Measurements from ENCODE around the gene APOC3.

APOC3 gene

DNA sequence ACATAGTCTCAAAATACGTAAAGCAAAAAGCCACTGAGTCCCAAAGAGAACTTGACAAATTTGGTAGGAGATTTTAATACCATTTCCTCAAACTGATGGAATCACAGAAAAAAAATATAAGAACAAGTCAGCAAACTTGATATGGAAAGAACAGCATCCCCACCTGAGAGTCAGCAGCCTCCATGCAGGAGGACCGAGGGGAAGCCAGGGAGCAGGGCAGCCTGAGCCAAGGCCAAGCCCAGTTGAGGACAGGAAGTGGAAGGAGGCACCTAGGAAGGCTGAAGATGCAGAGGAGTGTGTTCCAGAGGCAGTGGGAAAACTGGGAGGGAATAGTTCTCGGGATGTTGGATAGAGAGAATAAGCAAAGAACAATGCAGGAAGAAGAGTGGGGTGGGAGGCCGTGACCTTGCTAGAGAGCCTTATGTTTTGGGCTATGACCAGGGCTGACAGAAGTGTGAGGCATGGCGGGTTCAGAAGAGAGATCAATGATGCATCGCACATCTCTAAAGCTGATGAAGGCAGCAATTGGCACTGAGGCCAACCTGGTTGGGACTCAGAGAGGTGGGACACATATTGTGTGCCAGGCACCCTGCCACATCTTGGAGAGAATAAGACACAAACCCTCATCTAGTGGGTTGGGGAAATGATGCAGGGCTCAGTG, 22.0 kb upstream of the APOC3 start:
- no peak for DNase-seq (ENCODE audit: low spot score)

DNA sequence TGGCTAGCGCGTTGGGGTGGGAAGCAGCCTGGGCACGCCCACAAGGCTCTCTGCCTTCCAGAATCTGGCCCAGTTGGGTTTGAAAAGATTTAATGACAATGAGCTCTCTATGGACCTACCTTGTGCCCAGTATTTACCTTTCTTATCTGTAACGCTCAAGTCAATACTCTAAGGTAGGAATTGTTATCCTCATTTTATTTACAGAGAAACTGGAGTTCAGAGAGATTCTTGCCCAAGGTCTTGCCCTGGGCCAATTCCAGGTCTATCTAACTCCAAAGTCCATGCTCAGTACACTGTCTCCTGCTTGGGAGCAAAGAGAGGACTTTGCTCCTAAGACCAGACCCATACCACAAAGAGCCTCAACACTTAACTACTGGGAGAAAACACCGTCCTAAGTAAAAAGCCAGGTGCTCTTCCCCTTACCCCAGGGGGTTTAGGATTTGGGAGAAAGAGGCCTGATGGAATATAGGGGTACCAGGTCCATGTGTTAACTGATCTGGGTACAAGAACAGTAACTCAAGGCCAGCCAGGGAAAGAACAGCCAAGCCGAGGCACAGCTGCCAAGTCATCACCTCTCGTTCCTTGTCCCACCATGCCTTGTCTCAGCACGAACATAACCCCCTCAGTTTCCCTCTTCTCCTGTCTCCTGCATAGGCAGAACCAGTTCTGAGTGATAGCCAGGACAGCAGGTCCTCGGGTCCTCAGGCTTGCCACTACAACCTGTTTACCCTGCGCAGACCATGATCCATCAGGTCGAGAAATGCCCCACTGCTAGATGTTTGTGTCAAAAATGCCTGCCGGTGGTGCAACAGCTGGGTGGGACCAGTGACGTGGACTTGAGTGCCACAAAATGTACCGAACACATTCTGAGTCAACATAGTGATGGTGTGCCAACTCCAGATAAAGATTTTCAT, 21.2 kb upstream of the APOC3 start:
- no peak for DNase-seq (ENCODE audit: low spot score)

DNA sequence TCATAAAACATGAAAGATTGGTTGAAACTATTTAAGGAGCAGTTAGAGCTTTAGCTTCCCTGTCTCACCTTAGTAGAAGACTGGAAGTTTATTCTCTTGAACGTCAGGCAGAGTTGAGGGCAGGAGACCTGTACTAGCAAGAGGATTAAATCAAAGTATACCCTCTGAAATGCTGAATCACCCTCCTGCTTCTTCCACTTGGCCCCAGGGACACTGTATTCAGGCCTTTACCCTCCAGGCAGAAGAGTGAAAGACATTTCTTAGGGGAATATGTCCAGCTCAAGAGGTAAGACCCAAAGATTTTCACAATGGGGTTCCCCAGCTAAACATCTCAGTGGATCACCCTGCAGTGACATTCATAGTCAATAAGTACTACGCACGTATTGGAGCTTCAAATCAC, 18.5 kb upstream of the APOC3 start:
- no peak for DNase-seq (ENCODE audit: low spot score)

DNA sequence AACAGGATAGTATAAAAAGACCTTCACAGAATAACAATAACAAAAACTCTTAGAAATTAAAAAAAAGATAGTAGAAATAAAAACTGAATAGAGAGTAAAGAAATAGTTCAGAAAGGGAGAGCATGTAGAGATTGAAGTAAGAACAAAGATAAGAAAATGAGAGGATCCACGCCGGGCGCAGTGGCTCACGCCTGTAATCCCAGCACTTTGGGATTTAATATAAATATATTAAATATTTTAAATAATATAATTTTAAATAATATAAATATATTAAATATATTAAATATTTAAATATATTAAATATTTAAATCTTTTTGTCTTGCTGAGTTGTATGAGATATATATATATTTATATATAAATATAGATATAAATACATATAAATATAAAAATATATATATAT, 17.6 kb upstream of the APOC3 start:
- no peak for DNase-seq (ENCODE audit: low spot score)

DNA sequence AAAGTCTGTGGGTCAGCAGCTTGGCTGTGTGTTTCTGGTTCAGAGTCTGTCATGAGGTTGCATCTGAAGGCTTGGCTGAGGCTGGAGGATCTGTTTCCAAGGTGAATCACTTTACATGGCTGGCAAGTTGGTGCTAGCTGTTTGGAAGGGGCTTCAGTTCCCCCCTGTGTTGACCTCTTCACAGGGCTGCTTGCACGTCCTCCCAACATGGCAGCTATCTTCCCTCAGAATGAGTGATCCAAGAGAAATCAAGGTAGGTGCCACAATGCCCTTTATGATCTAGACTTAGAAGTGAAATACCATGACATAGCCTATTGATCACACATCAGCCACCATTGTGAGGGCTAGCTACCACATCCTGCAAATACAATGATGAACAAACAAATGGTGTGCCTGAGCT, 16.5 kb upstream of the APOC3 start:
- no peak for DNase-seq (ENCODE audit: low spot score)

DNA sequence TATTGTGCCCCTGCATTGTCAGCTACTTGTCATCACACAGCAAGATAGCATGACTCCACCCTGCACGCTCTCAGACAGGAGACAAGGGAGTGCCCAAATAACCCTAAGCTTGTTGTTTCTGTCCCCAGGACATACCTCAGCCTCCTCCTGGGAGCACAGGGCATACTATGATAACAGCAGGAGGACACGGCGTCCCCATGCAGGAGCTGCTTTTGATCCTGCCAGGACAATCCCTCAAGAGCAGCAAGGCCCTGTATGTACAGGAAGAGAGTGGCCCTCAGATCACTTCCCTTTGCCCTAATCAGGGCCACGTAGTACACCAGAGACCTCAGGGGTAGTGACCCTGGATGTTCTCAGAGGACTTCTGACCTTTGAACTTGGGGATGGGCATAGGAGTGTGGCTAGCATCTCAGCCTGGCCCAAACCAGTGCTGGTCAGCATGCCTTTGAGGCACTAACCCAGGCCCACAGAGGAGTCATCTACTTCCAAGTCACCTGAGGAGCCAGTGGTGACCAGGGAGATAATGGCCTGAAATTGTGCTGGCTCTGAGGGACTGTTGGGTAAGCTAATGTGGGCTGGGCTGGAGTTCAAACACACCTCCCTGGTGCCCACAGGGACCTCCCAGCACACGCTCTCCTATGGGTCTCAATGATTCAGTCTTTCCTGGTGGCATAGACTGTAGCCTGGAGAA, 15.8 kb upstream of the APOC3 start:
- DNase-seq (ENCODE audit: low spot score): no peak

DNA sequence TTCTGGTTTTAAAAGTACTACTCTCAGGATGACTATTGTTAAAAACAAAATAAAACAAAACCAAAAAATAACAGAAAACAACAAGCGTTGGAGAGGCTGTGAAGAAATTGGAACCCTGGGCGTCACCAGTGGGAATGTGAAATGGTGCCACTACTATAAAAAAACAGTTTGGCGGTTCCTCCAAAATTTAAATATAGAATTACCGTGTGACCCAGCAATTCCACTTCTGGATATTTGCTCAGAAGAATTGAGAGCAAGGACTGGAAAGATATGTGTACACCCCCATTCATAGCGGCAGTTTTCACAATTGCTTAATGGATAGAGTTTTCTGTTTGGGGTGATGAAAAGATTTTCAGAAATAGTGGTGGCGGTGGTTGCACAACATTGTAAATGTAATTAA, 15.2 kb upstream of the APOC3 start:
- DNase-seq (ENCODE audit: low spot score): no peak

DNA sequence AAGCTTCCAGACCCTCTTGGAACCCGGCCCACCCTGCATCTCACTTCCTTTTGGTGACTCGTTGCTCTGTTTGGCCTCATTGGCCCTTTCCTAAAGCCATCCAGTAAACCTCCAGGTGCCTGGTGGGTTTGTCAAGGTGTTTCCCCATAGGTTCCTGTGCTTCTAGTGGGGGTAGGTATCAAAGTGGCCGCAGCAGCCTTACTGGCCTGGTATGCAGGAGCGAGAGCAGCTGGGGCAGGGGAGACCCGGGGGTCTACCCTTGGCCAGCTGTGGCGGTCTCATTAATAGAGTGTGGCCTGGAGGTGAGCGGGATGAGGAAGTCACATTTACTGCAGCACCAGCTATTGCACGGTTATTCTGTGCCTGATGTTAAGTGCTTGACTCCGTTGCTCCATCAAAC, 10.7 kb upstream of the APOC3 start:
- no peak for DNase-seq (ENCODE audit: low spot score)

DNA sequence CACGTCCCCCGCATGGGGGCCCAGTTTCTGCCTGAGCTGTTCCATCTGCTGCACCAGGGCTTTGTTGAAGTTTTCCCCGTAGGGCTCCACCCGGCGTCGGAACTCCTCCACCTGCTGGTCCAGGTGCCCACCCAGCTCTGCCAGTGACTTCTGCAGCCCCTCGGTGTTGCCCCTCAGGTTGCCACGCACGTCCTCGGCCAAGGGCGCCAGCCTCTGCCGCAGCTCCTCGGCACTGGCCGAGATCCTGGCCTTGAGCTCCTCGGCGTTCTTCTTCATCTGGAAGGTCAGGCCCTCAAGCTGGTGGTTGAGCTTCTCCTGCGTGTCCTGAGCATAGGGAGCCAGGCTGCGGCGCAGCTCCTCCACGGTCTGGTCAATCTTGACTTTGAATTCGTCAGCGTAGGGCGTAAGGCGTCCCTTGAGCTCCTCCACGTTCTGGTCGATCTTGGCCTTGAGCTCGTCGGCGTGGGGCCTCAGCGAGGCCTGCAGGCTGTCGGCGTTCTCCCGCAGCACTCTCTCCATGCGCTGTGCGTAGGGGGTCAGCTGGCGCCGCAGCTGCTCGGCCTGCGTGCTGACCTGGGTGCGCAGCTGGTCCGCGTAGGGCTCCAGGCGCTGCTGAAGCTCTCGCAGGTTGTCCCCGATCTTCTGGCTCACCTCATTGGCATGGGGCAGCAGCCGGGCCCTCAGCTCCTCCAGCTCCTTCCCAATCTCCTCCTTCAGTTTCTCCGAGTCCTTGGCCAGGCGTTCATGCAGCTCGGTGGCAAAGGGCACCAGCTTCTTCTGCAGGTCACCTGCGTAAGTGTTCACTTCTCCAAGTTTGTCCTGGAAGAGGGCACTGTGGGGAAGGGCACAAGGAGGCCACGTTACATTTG, 8.4 kb upstream of the APOC3 start:
- no peak for DNase-seq (ENCODE audit: low spot score)

DNA sequence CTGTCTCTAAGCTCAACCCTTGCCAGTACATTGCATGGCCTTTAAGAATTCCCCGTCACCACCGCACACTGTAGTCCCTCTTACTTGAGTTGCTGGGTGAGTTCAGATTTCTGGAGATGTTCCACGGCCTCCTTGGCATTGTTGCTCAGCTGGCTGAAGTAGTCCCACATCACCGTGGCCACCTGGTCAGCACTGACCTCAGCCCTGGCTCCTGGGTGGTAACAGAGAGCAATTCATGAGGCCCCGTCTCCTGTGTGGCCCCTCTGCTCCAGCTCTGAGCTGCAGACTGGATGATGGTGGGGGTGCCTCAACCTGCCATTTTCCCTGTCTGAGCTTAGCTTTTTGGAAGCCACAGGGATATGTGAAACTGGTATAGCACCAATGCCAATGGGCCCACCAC, 7.1 kb upstream of the APOC3 start:
- no peak for DNase-seq (ENCODE audit: low spot score)

DNA sequence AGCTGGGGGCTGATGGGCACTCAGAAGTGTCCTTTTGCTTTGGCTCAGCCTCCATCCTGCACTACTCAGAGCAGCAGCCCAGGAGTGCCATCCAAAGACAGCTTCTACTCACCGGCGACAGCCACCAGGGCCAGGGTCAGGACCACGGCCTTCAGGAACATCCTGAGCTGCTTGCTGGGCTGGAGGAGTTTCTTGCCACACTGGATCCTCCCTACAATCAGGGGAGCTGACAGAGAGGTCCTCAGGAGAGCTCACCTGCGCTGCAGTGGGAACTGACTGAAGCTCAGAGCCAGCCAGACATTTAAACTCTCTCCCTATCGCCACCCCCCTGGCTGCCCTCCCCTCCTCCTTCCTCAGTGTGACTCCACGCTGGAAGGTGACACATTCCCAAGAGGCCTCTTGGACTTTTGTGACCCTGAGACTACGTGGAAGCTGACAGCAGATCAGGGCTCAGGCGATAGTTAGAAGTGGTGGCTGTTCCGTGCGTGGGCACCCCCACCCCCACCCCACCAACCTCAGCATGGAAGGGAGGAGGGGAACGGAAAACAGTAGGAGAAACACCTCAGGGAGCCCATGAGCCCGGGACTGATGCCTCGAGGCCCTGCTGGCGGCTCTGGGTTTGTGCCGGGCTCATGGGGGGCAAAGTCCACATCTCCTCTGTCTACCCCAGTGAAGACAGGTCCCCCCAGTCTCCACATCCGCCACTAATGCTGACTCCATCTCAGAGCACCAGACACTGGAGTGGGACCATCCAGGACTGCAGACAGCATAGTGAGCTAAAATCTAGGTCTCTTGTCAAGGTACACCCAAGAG, 6.5 kb upstream of the APOC3 start, which contains the start of gene APOA4:
TSS of gene APOA4 (minus strand) at position 274 of the 813 bp plus-strand sequence. CDS start at position 161, 113 bp downstream.
- DNase-seq (ENCODE audit: low spot score): no peak

DNA sequence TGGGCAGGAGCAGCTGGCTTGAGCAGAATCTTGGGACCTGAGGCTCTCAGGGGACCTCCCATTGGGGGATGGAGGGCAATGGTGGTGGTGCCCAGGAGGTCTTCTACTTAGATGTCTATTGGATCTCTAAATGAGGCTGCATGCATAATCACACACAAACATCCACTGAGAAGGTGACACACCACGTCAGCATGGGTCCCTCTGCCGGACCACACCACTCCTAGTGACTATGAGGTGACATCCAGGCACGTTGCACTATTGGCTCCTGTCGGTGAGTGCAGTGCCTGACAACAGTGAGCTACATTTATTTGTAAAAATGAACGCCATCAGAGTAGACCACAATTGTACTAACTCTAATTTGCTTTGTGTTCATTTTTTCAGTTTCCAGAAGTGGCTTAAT, 4.3 kb upstream of the APOC3 start:
- no peak for DNase-seq (ENCODE audit: low spot score)

DNA sequence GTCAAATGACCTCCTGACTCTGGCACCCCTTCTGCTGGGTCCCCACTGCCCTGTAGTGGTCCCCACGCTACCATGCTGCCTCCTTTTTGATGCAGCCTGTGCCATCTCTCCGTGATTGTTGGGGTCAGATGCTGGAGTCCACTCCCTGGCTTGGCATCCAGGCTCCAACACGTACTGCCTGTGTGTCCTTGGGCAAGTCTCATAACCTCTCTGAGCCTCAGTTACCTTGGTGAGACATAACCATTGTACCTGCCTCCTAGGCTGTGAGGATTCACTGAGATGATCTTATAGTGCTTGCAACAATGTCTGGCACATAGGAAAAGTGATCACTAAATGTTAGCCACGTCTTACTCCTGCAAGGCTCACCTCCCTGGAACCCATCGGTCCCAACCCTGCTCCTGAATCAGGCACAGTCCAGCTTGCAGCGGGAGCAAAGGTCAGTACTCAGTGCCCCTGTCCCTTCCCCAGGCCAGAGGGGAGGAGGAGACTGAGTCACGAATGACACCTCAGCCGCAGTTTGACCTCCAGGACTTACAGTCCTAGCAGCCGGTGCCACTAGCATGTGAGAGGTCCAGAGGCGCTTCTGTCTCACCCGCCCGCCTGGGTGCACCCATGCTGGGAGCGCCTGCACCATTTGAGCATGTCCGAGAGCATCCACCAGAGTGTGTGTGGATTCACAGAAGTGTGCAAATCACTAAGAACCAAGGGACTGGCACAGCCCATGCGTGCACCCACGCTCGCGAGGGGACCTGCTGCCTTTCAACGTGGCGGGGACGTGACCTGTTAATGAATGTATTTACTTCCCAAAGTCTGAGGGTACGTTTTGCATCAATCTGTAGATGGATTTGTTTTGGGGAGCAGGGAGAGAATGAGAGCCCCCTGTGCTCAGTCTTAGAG, 3.6 kb upstream of the APOC3 start:
- DNase-seq (ENCODE audit: low spot score): no peak

DNA sequence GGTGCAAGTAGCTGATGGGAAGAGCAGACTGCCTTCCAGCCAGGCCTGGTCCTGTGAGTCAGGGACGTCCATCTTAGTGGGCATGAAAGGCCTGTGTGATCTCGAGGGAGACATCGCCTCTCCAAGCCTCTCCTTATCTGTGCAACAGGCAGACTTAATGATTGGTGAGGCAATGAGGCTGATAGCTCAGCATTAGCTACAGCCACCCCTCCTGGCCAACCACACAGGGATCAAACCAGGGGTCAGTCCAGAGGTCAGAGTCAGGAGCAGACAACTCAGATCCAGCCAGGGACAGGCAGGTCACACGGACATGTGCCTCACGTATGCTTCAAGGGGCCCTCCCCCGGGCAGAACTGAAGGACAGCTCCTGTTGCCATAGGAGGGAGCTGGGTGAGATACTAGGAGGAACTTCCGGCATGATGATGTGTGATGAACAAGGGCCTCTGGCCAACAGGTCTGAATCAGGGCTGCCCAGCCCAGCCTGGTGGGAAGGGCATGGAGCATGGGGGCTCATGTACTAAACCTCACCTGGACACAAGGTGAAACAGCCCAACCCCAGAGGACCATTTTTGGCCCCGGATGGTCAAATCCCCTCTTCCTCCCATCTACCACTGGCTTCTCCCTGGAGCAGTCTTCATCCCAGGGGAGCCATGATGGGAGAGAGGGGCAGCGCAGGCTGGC, 2.8 kb upstream of the APOC3 start:
- no peak for DNase-seq (ENCODE audit: low spot score)

DNA sequence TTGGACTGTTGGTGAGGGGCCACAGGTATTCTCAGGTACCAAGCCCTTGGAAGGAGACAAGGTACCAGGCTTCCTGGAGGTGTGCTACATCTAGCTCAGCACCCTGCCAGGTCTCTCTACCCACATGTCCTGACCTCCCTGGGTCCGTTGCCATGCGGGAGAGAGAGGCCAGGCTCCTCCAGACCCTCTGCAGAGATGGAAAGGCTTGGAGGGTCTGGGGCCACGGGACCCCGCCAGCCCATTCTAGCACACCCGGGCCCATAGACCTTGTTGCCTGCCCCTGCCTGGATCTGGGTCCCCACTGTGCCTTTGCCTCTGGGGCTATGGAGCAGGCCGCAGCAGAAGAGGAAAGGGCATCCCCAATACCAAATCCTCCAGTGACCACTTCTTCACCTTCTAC, 2.2 kb upstream of the APOC3 start:
- DNase-seq (ENCODE audit: low spot score): no peak

DNA sequence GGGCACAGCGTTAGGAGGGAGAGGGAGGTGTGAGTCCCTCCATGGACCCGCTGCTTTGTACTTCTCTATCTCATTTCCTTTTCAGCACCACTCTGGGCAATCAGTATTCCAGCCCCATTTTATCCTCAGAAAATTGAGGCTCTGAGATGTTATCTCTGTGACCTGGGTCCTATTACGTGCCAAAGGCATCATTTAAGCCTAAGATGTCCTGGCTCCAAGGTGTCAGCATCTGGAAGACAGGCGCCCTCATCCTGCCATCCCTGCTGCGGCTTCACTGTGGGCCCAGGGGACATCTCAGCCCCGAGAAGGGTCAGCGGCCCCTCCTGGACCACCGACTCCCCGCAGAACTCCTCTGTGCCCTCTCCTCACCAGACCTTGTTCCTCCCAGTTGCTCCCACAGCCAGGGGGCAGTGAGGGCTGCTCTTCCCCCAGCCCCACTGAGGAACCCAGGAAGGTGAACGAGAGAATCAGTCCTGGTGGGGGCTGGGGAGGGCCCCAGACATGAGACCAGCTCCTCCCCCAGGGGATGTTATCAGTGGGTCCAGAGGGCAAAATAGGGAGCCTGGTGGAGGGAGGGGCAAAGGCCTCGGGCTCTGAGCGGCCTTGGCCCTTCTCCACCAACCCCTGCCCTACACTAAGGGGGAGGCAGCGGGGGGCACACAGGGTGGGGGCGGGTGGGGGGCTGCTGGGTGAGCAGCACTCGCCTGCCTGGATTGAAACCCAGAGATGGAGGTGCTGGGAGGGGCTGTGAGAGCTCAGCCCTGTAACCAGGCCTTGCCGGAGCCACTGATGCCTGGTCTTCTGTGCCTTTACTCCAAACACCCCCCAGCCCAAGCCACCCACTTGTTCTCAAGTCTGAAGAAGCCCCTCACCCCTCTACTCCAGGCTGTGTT, 829 bp upstream of the APOC3 start:
- no peak for DNase-seq (ENCODE audit: low spot score)

DNA sequence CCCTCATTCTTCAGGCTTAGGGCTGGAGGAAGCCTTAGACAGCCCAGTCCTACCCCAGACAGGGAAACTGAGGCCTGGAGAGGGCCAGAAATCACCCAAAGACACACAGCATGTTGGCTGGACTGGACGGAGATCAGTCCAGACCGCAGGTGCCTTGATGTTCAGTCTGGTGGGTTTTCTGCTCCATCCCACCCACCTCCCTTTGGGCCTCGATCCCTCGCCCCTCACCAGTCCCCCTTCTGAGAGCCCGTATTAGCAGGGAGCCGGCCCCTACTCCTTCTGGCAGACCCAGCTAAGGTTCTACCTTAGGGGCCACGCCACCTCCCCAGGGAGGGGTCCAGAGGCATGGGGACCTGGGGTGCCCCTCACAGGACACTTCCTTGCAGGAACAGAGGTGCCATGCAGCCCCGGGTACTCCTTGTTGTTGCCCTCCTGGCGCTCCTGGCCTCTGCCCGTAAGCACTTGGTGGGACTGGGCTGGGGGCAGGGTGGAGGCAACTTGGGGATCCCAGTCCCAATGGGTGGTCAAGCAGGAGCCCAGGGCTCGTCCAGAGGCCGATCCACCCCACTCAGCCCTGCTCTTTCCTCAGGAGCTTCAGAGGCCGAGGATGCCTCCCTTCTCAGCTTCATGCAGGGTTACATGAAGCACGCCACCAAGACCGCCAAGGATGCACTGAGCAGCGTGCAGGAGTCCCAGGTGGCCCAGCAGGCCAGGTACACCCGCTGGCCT, 641 bp downstream of the APOC3 start:
- DNase-seq (ENCODE audit: low spot score): no peak
